Endothelial cell of umbilical vein (primary cell): ENCODE results near the gene HMGCL. TPM values are rescaled to one million over a fixed set of nuclear protein-coding genes. Genes with fewer than 3 reads are reported as not detected.

ENCODE experiments used
- BruUV-seq: library from RNA; stranded (reverse); fragments of 400-500 nt; replicated peaks from 2 replicates; lab custom pipeline; 2021; lab: Mats Ljungman, UMichigan
- CTCF ChIA-PET: fragments of 300-600, 350-600 bp; sonication (Branson Sonifier 250); formaldehyde crosslinking; loops from one replicate; lab custom pipeline; 2021; ENCODE audit warnings: antibody characterized with exemption, inconsistent platforms; lab: Charles Lee
- POLR2A ChIA-PET: fragments of 300-600, 350-600 bp; sonication (Branson Sonifier 250); formaldehyde crosslinking; loops from one replicate; lab custom pipeline; 2021; ENCODE audit warnings: antibody characterized with exemption, inconsistent platforms; lab: Charles Lee
- DNase-seq: peaks from one replicate; pipeline ENCODE4 v3.0.0-alpha.2; 2011; ENCODE audit warnings: low read depth, low spot score
- FAIRE-seq: peaks from 2 replicates; lab custom pipeline; 2011; peaks lifted over from hg19 to GRCh38; lab: Jason Lieb, UNC
- H2AFZ ChIP-seq: 2 replicates; pipeline ENCODE4 v1.6.0; 2012; ENCODE audit warnings: low read depth, low read length, control low read depth, inconsistent platforms
- H3K27ac ChIP-seq: 2 replicates; pipeline ENCODE4 v1.5.1; 2011; ENCODE audit warnings: low read depth, mild to moderate bottlenecking, control low read depth, low read length, moderate library complexity; ENCODE audit not compliant: insufficient read depth
- H3K27me3 ChIP-seq, 2 experiments: 2 replicates each; pipeline versions ENCODE4 v1.6.0 to v1.6.1; 2011; ENCODE audit warnings: low read length in 2 of 2, mixed read lengths in 1 of 2; ENCODE audit not compliant: control insufficient read depth in 2 of 2, insufficient read depth in 2 of 2
- H3K36me3 ChIP-seq, 2 experiments: 2 replicates in 1 of 2; 3 replicates in 1 of 2; pipeline ENCODE4 v1.5.1; 2011; ENCODE audit warnings: low read length in 2 of 2, mild to moderate bottlenecking in 1 of 2, moderate library complexity in 1 of 2; ENCODE audit not compliant: control insufficient read depth in 2 of 2, insufficient read depth in 2 of 2; ENCODE audit errors: extremely low read depth in 1 of 2
- H3K4me1 ChIP-seq: 3 replicates; pipeline ENCODE4 v1.5.1; 2011; ENCODE audit warnings: mild to moderate bottlenecking, low read length; ENCODE audit not compliant: control insufficient read depth, insufficient read depth; ENCODE audit errors: extremely low read depth
- H3K4me2 ChIP-seq: 2 replicates; pipeline ENCODE4 v1.6.1; 2011; ENCODE audit warnings: low read length, control low read depth, mixed read lengths; ENCODE audit not compliant: insufficient read depth
- H3K4me3 ChIP-seq, 3 experiments: fragments of 200-600 bp in 1 of 3; sonication (generic), shearing (Covaris generic) in 1 of 3; replicated peaks in 1 of 3; 2 replicates each; pipeline ENCODE4 v1.5.1; 2011 to 2016; ENCODE audit warnings: control low read depth in 3 of 3, low read length in 3 of 3, mild to moderate bottlenecking in 2 of 3, inconsistent platforms in 1 of 3, low read depth in 1 of 3, moderate library complexity in 1 of 3; ENCODE audit not compliant: insufficient read depth in 1 of 3
- H3K79me2 ChIP-seq: 2 replicates; pipeline ENCODE4 v1.6.0; 2012; ENCODE audit warnings: low read length, inconsistent platforms; ENCODE audit not compliant: control insufficient read depth, insufficient read depth
- H3K9ac ChIP-seq: replicated peaks from 2 replicates; pipeline ENCODE3; 2011; ENCODE audit warnings: low read length, control low read depth; ENCODE audit not compliant: insufficient read depth; ENCODE audit errors: extremely low read depth
- H3K9me1 ChIP-seq: replicated peaks from 3 replicates; pipeline ENCODE4 v1.6.0; 2011; ENCODE audit warnings: mild to moderate bottlenecking, low read length; ENCODE audit not compliant: control insufficient read depth, insufficient read depth; ENCODE audit errors: extremely low read depth
- H3K9me3 ChIP-seq: replicated peaks from 2 replicates; pipeline ENCODE4 v1.5.1; 2012; ENCODE audit warnings: low read length, inconsistent platforms; ENCODE audit not compliant: control insufficient read depth, insufficient read depth
- H4K20me1 ChIP-seq: replicated peaks from 2 replicates; pipeline ENCODE3; 2011; ENCODE audit warnings: mild to moderate bottlenecking, low read length; ENCODE audit not compliant: control insufficient read depth, insufficient read depth; ENCODE audit errors: extremely low read depth
- EZH2 ChIP-seq: IDR thresholded peaks from 2 replicates; pipeline ENCODE4 v1.6.1; 2012; ENCODE audit warnings: borderline replicate concordance, low read depth, mild to moderate bottlenecking, moderate library complexity, low read length, inconsistent platforms; ENCODE audit not compliant: severe bottlenecking
- FOS ChIP-seq: IDR thresholded peaks from 2 replicates; pipeline ENCODE4 v1.6.1; 2011; ENCODE audit warnings: mild to moderate bottlenecking, low read length, moderate library complexity, borderline replicate concordance; ENCODE audit not compliant: insufficient read depth
- GATA2 ChIP-seq: IDR thresholded peaks from 2 replicates; pipeline ENCODE4 v1.7.0; 2011; ENCODE audit warnings: low read depth, mild to moderate bottlenecking, moderate library complexity, mixed read lengths, low read length; ENCODE audit not compliant: insufficient read length, insufficient read depth
- JUN ChIP-seq: IDR thresholded peaks from 2 replicates; pipeline ENCODE4 v1.6.1; 2011; ENCODE audit warnings: borderline replicate concordance, low read depth; ENCODE audit not compliant: insufficient read length, insufficient read depth
- MYC ChIP-seq: IDR thresholded peaks from one replicate; pipeline ENCODE4 v1.6.1; 2011; ENCODE audit warnings: mild to moderate bottlenecking, low read depth, low read length
- POLR2A ChIP-seq: IDR thresholded peaks from 2 replicates; pipeline ENCODE4 v1.6.1; 2012; ENCODE audit warnings: low read depth, mild to moderate bottlenecking, control low read depth, low read length
- POLR2AphosphoS5 ChIP-seq: IDR thresholded peaks from 2 replicates; pipeline ENCODE4 v1.6.1; 2012; ENCODE audit warnings: low read depth, mild to moderate bottlenecking, control low read depth, low read length, moderate library complexity; ENCODE audit not compliant: insufficient read depth
- dilution Hi-C: fragments of 300-500 bp; cut with MboI; formaldehyde crosslinking; loops from one replicate; pipeline ENCODE4 v1.15.0; 2019; ENCODE audit warnings: low sequenced_read_pairs; ENCODE audit not compliant: extremely low pct_ligation_motif_present
- intact Hi-C: fragments of 100-400 bp; cut with micrococcal nuclease; formaldehyde crosslinking; loops from one replicate; pipeline ENCODE4 v1.10.0; 2022
- polyA plus RNA-seq, 4 experiments: library from polyadenylated mRNA; depleted of rRNA in 3 of 4; stranded (reverse) in 3 of 4; unstranded in 1 of 4; fragments of >200 nt; gene quantifications; 2 replicates each; pipeline versions ENCODE4 v1.2.1 to v1.2.3, GENCODE V29; 2011 to 2012; ENCODE audit warnings: missing spikeins in 1 of 4
- total RNA-seq: library from RNA; stranded (reverse); gene quantifications from 2 replicates; pipeline ENCODE4 v1.2.3, GENCODE V29; 2021
- TF ChIP-seq, protein P1 (sequence below), 2 donors: IDR thresholded peaks; 1 replicate in 1 of 2; 2 replicates in 1 of 2; pipeline ENCODE4 v1.5.1; 2011; ENCODE audit warnings: low read length in 2 of 2, mild to moderate bottlenecking in 2 of 2, moderate library complexity in 2 of 2, control low read depth in 1 of 2, inconsistent platforms in 1 of 2, low read depth in 1 of 2; ENCODE audit not compliant: insufficient read depth in 1 of 2; ENCODE audit errors: extremely low read depth in 1 of 2
- TF ChIP-seq, protein P2 (sequence below): IDR thresholded peaks from 2 replicates; pipeline ENCODE4 v1.6.1; 2011; ENCODE audit not compliant: insufficient read depth, insufficient read length

The HMGCL gene
- total and polyA plus RNA-seq, 2 donors (not counting 3 experiments of a cell fraction or from before 2014, with no cell fraction given): 24.2 to 30.0 TPM

DNA sequence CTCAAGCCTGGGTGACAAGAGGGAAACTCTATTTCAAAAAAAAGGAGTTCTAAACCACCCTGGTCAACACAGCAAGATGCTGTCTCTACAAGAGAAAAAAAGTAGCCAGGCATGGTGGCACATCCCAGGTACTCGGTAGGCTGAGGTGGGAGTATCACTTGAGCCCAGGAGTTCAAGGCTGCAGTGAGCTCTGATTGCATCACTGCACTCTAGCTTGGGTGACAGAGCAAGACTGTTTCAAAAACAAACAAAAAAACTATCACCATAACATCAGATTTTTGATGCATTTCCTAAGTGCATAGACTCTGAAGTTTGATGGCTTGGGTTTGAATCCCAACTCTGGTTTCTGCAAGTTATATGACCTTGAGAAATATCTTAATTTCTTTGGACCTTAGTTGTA, 72.3 kb downstream of the HMGCL start:
- Histone ChIP-seq H3K4me1 (no peaks in the 10 kb centered on the region), H3K27ac (no peak overlapping the region), H3K9me3 (no peaks in the 10 kb centered on the region), H3K9ac (no peak overlapping the region), H2AFZ (no peak overlapping the region), H3K27me3 (no peaks in the 10 kb centered on the region), H3K9me1 (no peaks in the 10 kb centered on the region), H3K4me2 (no peak overlapping the region), H3K4me3 (no peak overlapping the region), H3K36me3 (peaks cover 56 to 62% of the 10 kb centered on the region in 2 experiments), H4K20me1 (peaks cover 8% of the 10 kb centered on the region), H3K79me2 (peaks cover 31% of the 10 kb centered on the region)
- no peak for FAIRE-seq
- intact Hi-C loops (no loop called here), dilution Hi-C loops (no loop called here)
- DNase-seq: no peak
- TF ChIP-seq POLR2A (no peak), EZH2 (no peak), POLR2AphosphoS5 (no peak), GATA2 (no peak), MYC (no peak), FOS (no peak), JUN (no peak)
- TF ChIP-seq, protein P1, sequence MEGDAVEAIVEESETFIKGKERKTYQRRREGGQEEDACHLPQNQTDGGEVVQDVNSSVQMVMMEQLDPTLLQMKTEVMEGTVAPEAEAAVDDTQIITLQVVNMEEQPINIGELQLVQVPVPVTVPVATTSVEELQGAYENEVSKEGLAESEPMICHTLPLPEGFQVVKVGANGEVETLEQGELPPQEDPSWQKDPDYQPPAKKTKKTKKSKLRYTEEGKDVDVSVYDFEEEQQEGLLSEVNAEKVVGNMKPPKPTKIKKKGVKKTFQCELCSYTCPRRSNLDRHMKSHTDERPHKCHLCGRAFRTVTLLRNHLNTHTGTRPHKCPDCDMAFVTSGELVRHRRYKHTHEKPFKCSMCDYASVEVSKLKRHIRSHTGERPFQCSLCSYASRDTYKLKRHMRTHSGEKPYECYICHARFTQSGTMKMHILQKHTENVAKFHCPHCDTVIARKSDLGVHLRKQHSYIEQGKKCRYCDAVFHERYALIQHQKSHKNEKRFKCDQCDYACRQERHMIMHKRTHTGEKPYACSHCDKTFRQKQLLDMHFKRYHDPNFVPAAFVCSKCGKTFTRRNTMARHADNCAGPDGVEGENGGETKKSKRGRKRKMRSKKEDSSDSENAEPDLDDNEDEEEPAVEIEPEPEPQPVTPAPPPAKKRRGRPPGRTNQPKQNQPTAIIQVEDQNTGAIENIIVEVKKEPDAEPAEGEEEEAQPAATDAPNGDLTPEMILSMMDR (IDR thresholded peaks at IDR 0.05; ENCODE audit: extremely low read depth in 1 of 2, insufficient read depth in 1 of 2, low read depth in 1 of 2, low read length in 2 of 2): no peak
- TF ChIP-seq, protein P2, sequence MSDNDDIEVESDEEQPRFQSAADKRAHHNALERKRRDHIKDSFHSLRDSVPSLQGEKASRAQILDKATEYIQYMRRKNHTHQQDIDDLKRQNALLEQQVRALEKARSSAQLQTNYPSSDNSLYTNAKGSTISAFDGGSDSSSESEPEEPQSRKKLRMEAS: no peak
- BruUV-seq: no TSS peak
- CTCF ChIA-PET: no interaction called here
- POLR2A ChIA-PET: no interaction called here

Other genes with a start within 250 kb of the HMGCL start
- gene RPL11, start 133.6 kb downstream of the HMGCL start, total RNA-seq: 1,084 and 1,169 TPM in 2 replicates
- 656 and 861 TPM in 2 replicates for gene RPL11, start 133.6 kb downstream of the HMGCL start, polyA plus RNA-seq
- gene ELOA, start 82.0 kb downstream of the HMGCL start, total RNA-seq: 41.0 and 42.6 TPM in 2 replicates
- gene ELOA, start 82.0 kb downstream of the HMGCL start, polyA plus RNA-seq: 10.8 and 11.9 TPM in 2 replicates
- 35.8 and 42.5 TPM in 2 replicates for gene PITHD1, start 47.0 kb downstream of the HMGCL start, total RNA-seq
- gene PITHD1, start 47.0 kb downstream of the HMGCL start, polyA plus RNA-seq: 31.5 and 43.1 TPM in 2 replicates
- gene LYPLA2, start 34.3 kb downstream of the HMGCL start, total RNA-seq: 110 TPM in 2 replicates
- 137 and 173 TPM in 2 replicates for gene LYPLA2, start 34.3 kb downstream of the HMGCL start, polyA plus RNA-seq
- 39.2 and 42.9 TPM in 2 replicates for gene GALE, start 24.7 kb downstream of the HMGCL start, total RNA-seq
- gene GALE, start 24.7 kb downstream of the HMGCL start, polyA plus RNA-seq: 57.7 and 64.7 TPM in 2 replicates
- gene FUCA1, start 42.9 kb upstream of the HMGCL start, total RNA-seq: 4.3 and 4.9 TPM in 2 replicates
- 5.6 and 6.6 TPM in 2 replicates for gene FUCA1, start 42.9 kb upstream of the HMGCL start, polyA plus RNA-seq
- not detected in 2 replicates for gene CNR2, start 87.9 kb upstream of the HMGCL start, total RNA-seq
- not detected in 2 replicates for gene CNR2, start 87.9 kb upstream of the HMGCL start, polyA plus RNA-seq
- gene PNRC2, start 134.4 kb upstream of the HMGCL start, total RNA-seq: 77.8 and 107 TPM in 2 replicates
- gene PNRC2, start 134.4 kb upstream of the HMGCL start, polyA plus RNA-seq: 36.3 and 70.2 TPM in 2 replicates
- 124 and 125 TPM in 2 replicates for gene SRSF10, start 154.9 kb upstream of the HMGCL start, total RNA-seq
- gene SRSF10, start 154.9 kb upstream of the HMGCL start, polyA plus RNA-seq: 81.2 and 135 TPM in 2 replicates